PC-3 (cell line): ENCODE data around the gene SHROOM3. TPM values are rescaled to one million over a fixed set of nuclear protein-coding genes. Genes with fewer than 3 reads are reported as not detected.

Source experiments
- ATAC-seq: fragments of 200-7000 bp; cut with Tn5 transposase; 2 replicates; pipeline ENCODE4 v1.9.1; 2020; ENCODE audit warnings: mild to moderate bottlenecking, moderate library complexity
- BruUV-seq: library from RNA; stranded (reverse); fragments of 400-500 nt; replicated peaks from 2 replicates; lab custom pipeline; 2021; lab: Mats Ljungman, UMichigan
- CTCF ChIA-PET: fragments of 300-600 bp; sonication (Branson Sonifier 250); formaldehyde crosslinking; loops from one replicate; lab custom pipeline; 2022; ENCODE audit warnings: antibody characterized with exemption; lab: Charles Lee
- POLR2A ChIA-PET: fragments of 300-600 bp; sonication (Branson Sonifier 250); formaldehyde crosslinking; loops from one replicate; lab custom pipeline; 2022; ENCODE audit warnings: antibody characterized with exemption; ENCODE audit not compliant: unreplicated experiment; lab: Charles Lee
- DNase-seq: peaks from one replicate; pipeline ENCODE4 v3.0.0-alpha.2; 2015
- H2AFZ ChIP-seq: fragments of 300-600 bp; sonication (generic); 2 replicates; pipeline ENCODE4 v1.6.0; 2016; ENCODE audit warnings: antibody characterized with exemption, low read length
- H3F3A ChIP-seq: fragments of 300-600 bp; sonication (generic); one replicate; pipeline ENCODE4 v1.6.0; 2017; ENCODE audit warnings: antibody characterized with exemption, low read length, control low read depth, mild to moderate bottlenecking; ENCODE audit not compliant: unreplicated experiment
- H3K27ac ChIP-seq: fragments of 300-600 bp; sonication (generic); 2 replicates; pipeline ENCODE4 v1.5.1; 2016; ENCODE audit warnings: mild to moderate bottlenecking, low read length
- H3K27me3 ChIP-seq: fragments of 300-600 bp; sonication (generic); 2 replicates; pipeline ENCODE4 v1.6.1; 2016; ENCODE audit warnings: low read length, mixed read lengths
- H3K36me3 ChIP-seq: fragments of 300-600 bp; sonication (generic); 2 replicates; pipeline ENCODE4 v1.6.1; 2016; ENCODE audit warnings: low read depth, mixed run types, low read length, mixed read lengths
- H3K4me1 ChIP-seq: fragments of 300-600 bp; sonication (generic); 2 replicates; pipeline ENCODE4 v1.5.1; 2016; ENCODE audit warnings: low read length; ENCODE audit not compliant: insufficient read depth
- H3K4me2 ChIP-seq: fragments of 300-600 bp; sonication (generic); 2 replicates; pipeline ENCODE4 v1.6.0; 2016; ENCODE audit warnings: low read length
- H3K4me3 ChIP-seq: fragments of 300-600 bp; sonication (generic); 2 replicates; pipeline ENCODE4 v1.5.1; 2016; ENCODE audit warnings: mild to moderate bottlenecking, low read length, mixed read lengths
- H3K79me2 ChIP-seq: fragments of 300-600 bp; sonication (generic); 2 replicates; pipeline ENCODE4 v1.6.1; 2017; ENCODE audit warnings: low read length, mixed read lengths
- H3K9ac ChIP-seq: fragments of 300-600 bp; sonication (generic); 2 replicates; pipeline ENCODE4 v1.6.0; 2016; ENCODE audit warnings: mild to moderate bottlenecking, low read length
- H3K9me2 ChIP-seq: fragments of 300-600 bp; sonication (generic); replicated peaks from 2 replicates; pipeline ENCODE4 v1.6.1; 2016; ENCODE audit warnings: mixed run types, low read length, mixed read lengths
- H3K9me3 ChIP-seq: fragments of 300-600 bp; sonication (generic); 2 replicates; pipeline ENCODE4 v1.6.1; 2016; ENCODE audit warnings: low read length, mixed read lengths
- H4K20me1 ChIP-seq: fragments of 300-600 bp; sonication (generic); 2 replicates; pipeline ENCODE4 v1.6.1; 2016; ENCODE audit warnings: low read length, mixed read lengths
- CTCF ChIP-seq: fragments of 300-600 bp; sonication (generic); conservative IDR thresholded peaks from 2 replicates; pipeline ENCODE4 v1.5.1; 2017; ENCODE audit warnings: antibody characterized with exemption, low read depth, mild to moderate bottlenecking, low read length
- EZH2 ChIP-seq: fragments of 300-600 bp; sonication (generic); IDR thresholded peaks from one replicate; pipeline ENCODE4 v1.6.1; 2017; ENCODE audit warnings: antibody characterized with exemption, mild to moderate bottlenecking, low read length; ENCODE audit not compliant: unreplicated experiment
- EZH2phosphoT487 ChIP-seq: fragments of 300-600 bp; sonication (generic); IDR thresholded peaks from 2 replicates; pipeline ENCODE4 v1.6.1; 2018; ENCODE audit warnings: mild to moderate bottlenecking, antibody characterized with exemption, low read length, borderline replicate concordance
- intact Hi-C: fragments of 100-400 bp; cut with micrococcal nuclease; formaldehyde crosslinking; loops from 2 replicates; pipeline ENCODE4 v1.9.0; 2023
- total RNA-seq: library from RNA; depleted of rRNA; stranded (reverse); fragments of >200 nt; gene quantifications from 2 replicates; pipeline ENCODE4 v1.2.3, GENCODE V29; 2014

Gene SHROOM3
- total RNA-seq, 1 experiment from 2014 or later, result 27.8 TPM

GRCh38 chr4:76546759-76547742 lies 112.0 kb downstream of the SHROOM3 start:
- intact Hi-C loops, result no loop called here
- Histone ChIP-seq H3K36me3 (no peaks in the 10 kb centered on the region), H3F3A (peaks cover 3% of the 10 kb centered on the region), H3K27me3 (no peaks in the 10 kb centered on the region), H3K79me2 (no peaks in the 10 kb centered on the region), H3K9me2 (no peaks in the 10 kb centered on the region), H4K20me1 (no peaks in the 10 kb centered on the region), H3K4me1 (peaks cover 38% of the 10 kb centered on the region), H3K9me3 (no peaks in the 10 kb centered on the region), H3K4me2 (peak overlapping the region; percentile 85), H2AFZ (peak overlapping the region; percentile 39; the same call in 1 of the 2 replicates), H3K27ac (peak overlapping the region; percentile 97), H3K4me3 (peak overlapping the region; percentile 45; the same call in 1 of the 2 replicates), H3K9ac (peak overlapping the region; percentile 69)
- POLR2A ChIA-PET, result interaction anchor here (0.5 to 0.6 kb wide), 2 partner anchors 39 to 569 kb away, joined by 3 read pairs; no protein-coding TSS in a partner anchor
- peak; percentile 78 for ATAC-seq
- TSS peak; percentile 84 for BruUV-seq
- CTCF ChIA-PET, result no interaction called here
- peak; percentile 82 for DNase-seq
- TF ChIP-seq CTCF, result no peak
- no peak for TF ChIP-seq EZH2phosphoT487
- no peak for TF ChIP-seq EZH2

- intact Hi-C loops, result no loop called here
- Histone ChIP-seq H4K20me1 (no peaks in the 10 kb centered on the region), H2AFZ (no peak overlapping the region), H3K27ac (no peak overlapping the region), H3K27me3 (no peaks in the 10 kb centered on the region), H3K4me2 (no peak overlapping the region), H3K9ac (no peak overlapping the region), H3K4me1 (peaks cover 38% of the 10 kb centered on the region), H3K9me3 (no peaks in the 10 kb centered on the region), H3K4me3 (no peak overlapping the region), H3K9me2 (no peaks in the 10 kb centered on the region), H3F3A (peaks cover 3% of the 10 kb centered on the region), H3K79me2 (no peaks in the 10 kb centered on the region), H3K36me3 (no peaks in the 10 kb centered on the region)
- TF ChIP-seq EZH2 (no peak), CTCF (no peak), EZH2phosphoT487 (no peak)
- POLR2A ChIA-PET, result no interaction called here
- CTCF ChIA-PET, result no interaction called here
- DNase-seq (no peak), ATAC-seq (no peak)
- BruUV-seq, result no TSS peak
These were observed 113.7 kb downstream of the SHROOM3 start for GRCh38 chr4:76548704-76549103.
